ENCODE data around the gene AMPD3.

The AMPD3 gene

GRCh38 chr11:10506008-10506370, 50.9 kb downstream of the AMPD3 start:
- no peak for DNase-seq

- no peak for DNase-seq
Observed at GRCh38 chr11:10511181-10511621, 56.1 kb downstream of the AMPD3 start.

- DNase-seq = no peak
Observed at GRCh38 chr11:10514202-10514601, 59.1 kb downstream of the AMPD3 start.

- DNase-seq = no peak
Observed at GRCh38 chr11:10514709-10515108, 59.6 kb downstream of the AMPD3 start.

GRCh38 chr11:10515418-10515817, 60.4 kb downstream of the AMPD3 start:
- no peak for DNase-seq

GRCh38 chr11:10518123-10518522, 63.1 kb downstream of the AMPD3 start:
- DNase-seq = no peak

GRCh38 chr11:10518891-10519290, 63.8 kb downstream of the AMPD3 start:
- DNase-seq = no peak

- DNase-seq = no peak
Observed at GRCh38 chr11:10519630-10520029, 64.6 kb downstream of the AMPD3 start.

- no peak for DNase-seq
Observed at GRCh38 chr11:10520562-10520961, 65.5 kb downstream of the AMPD3 start.

GRCh38 chr11:10522276-10522675, 67.2 kb downstream of the AMPD3 start:
- DNase-seq = no peak

- no peak for DNase-seq
Observed at GRCh38 chr11:10522921-10523320, 67.9 kb downstream of the AMPD3 start.

GRCh38 chr11:10524471-10524870, 69.4 kb downstream of the AMPD3 start:
- DNase-seq = no peak

- DNase-seq = no peak
Observed at GRCh38 chr11:10526974-10527918, 72.2 kb downstream of the AMPD3 start.

GRCh38 chr11:10528121-10528520, 73.1 kb downstream of the AMPD3 start:
- no peak for DNase-seq

- DNase-seq = no peak
Observed at GRCh38 chr11:10529279-10529678, 74.2 kb downstream of the AMPD3 start.

GRCh38 chr11:10532526-10532925, 77.5 kb downstream of the AMPD3 start:
- DNase-seq = no peak

- DNase-seq = no peak
Observed at GRCh38 chr11:10533323-10533722, 78.3 kb downstream of the AMPD3 start.

- no peak for DNase-seq
Observed at GRCh38 chr11:10534316-10534715, 79.3 kb downstream of the AMPD3 start.

GRCh38 chr11:10537600-10537999, 82.5 kb downstream of the AMPD3 start:
- no peak for DNase-seq

GRCh38 chr11:10538924-10539323, 83.9 kb downstream of the AMPD3 start:
- DNase-seq = no peak

- no peak for DNase-seq
Observed at GRCh38 chr11:10539339-10539738, 84.3 kb downstream of the AMPD3 start.

GRCh38 chr11:10540546-10540914, 85.5 kb downstream of the AMPD3 start:
- DNase-seq = no peak

GRCh38 chr11:10540915-10541560, 86.0 kb downstream of the AMPD3 start, which contains the start of gene RNF141:
RNF141 (minus strand) TSS chr11:10541187; CDS start chr11:10534158, 7,029 bp downstream.
- peak; percentile 88 for DNase-seq

GRCh38 chr11:10541561-10541930, 86.5 kb downstream of the AMPD3 start:
- no peak for DNase-seq

All from NCI-H2107 (cell line).